K562 (cell line): ENCODE measurements around the gene BANP. TPM values are rescaled to one million over a fixed set of nuclear protein-coding genes. Genes with fewer than 3 reads are reported as not detected.

Source experiments
- ATAC-seq: fragments of 200-7000 bp; cut with Tn5 transposase; 3 replicates; pipeline ENCODE4 v1.9.1; 2020; ENCODE audit warnings: moderate library complexity
- BruUV-seq: library from RNA; stranded (reverse); fragments of 400-500 nt; replicated peaks from 2 replicates; lab custom pipeline; 2021; lab: Mats Ljungman, UMichigan
- CTCF ChIA-PET: fragments of 300-600 bp; formaldehyde crosslinking; extraction: SDS; loops from one replicate; lab custom pipeline; 2021; ENCODE audit warnings: low intra/inter-chr PET ratio; lab: Yijun Ruan, JAX
- POLR2A ChIA-PET: fragments of 300-600, 350-650 bp; sonication (Branson Sonifier 250); formaldehyde crosslinking; extraction: SDS; loops from one replicate; lab custom pipeline; 2021; ENCODE audit warnings: antibody characterized with exemption, inconsistent platforms; lab: Yijun Ruan, JAX
- DNase-seq, 4 experiments: peaks; one replicate each; pipeline versions ENCODE4 v3.0.0 to v3.0.0-alpha.2; 2011 to 2018; ENCODE audit warnings: low spot score in 3 of 4, mixed read lengths in 3 of 4; ENCODE audit errors: extremely low read depth in 1 of 4
- FAIRE-seq: peaks from 2 replicates; lab custom pipeline; 2011; peaks lifted over from hg19 to GRCh38; lab: Jason Lieb, UNC
- H2AFZ ChIP-seq: 2 replicates; pipeline ENCODE4 v1.6.0; 2011; ENCODE audit warnings: low read depth, low read length, control low read depth, inconsistent platforms
- H3K27ac ChIP-seq: fragments of 200-600 bp; 3 replicates; pipeline ENCODE4 v1.8.0; 2011; ENCODE audit warnings: low read depth, mild to moderate bottlenecking, control low read depth, inconsistent platforms, low read length, moderate library complexity, mixed read lengths; ENCODE audit errors: extremely low read depth
- H3K27me3 ChIP-seq, 2 experiments: fragments of 300-600 bp in 1 of 2; 2 replicates in 1 of 2; 3 replicates in 1 of 2; pipeline versions ENCODE4 v1.6.0 to v1.8.0; 2011; ENCODE audit warnings: inconsistent platforms in 2 of 2, low read length in 2 of 2, mild to moderate bottlenecking in 1 of 2, mixed read lengths in 1 of 2, moderate library complexity in 1 of 2; ENCODE audit not compliant: control insufficient read depth in 2 of 2, insufficient read depth in 2 of 2
- H3K36me3 ChIP-seq: fragments of 300-600 bp; 3 replicates; pipeline ENCODE4 v1.8.0; 2011; ENCODE audit warnings: mild to moderate bottlenecking, low read length, inconsistent platforms; ENCODE audit not compliant: control insufficient read depth, insufficient read depth
- H3K4me1 ChIP-seq, 2 experiments: fragments of 200-600 bp in 1 of 2; replicated peaks in 1 of 2; 2 replicates in 1 of 2; 3 replicates in 1 of 2; pipeline versions ENCODE4 v1.5.1 to v1.8.0; 2011; ENCODE audit warnings: inconsistent platforms in 2 of 2, low read length in 2 of 2, mild to moderate bottlenecking in 1 of 2, mixed read lengths in 1 of 2, moderate library complexity in 1 of 2; ENCODE audit not compliant: control insufficient read depth in 2 of 2, insufficient read depth in 2 of 2
- H3K4me2 ChIP-seq: 2 replicates; pipeline ENCODE4 v1.6.1; 2011; ENCODE audit warnings: low read length, control low read depth, inconsistent platforms, mixed read lengths; ENCODE audit not compliant: insufficient read depth
- H3K4me3 ChIP-seq: fragments of 200-600 bp; sonication (generic), shearing (Covaris generic); 2 replicates; pipeline ENCODE4 v1.5.1; 2016; ENCODE audit warnings: control low read depth, inconsistent platforms
- H3K79me2 ChIP-seq: fragments of 200-600 bp; 3 replicates; pipeline ENCODE4 v1.8.0; 2011; ENCODE audit warnings: low read length, inconsistent platforms; ENCODE audit not compliant: control insufficient read depth, insufficient read depth
- H3K9ac ChIP-seq, 2 experiments: 2 replicates each; pipeline versions ENCODE4 v1.6.0 to v1.6.1; 2011; ENCODE audit warnings: low read depth in 2 of 2, low read length in 2 of 2, control low read depth in 1 of 2, inconsistent platforms in 1 of 2, mild to moderate bottlenecking in 1 of 2, mixed read lengths in 1 of 2; ENCODE audit not compliant: insufficient read depth in 1 of 2
- H3K9me1 ChIP-seq: one replicate; pipeline ENCODE4 v1.6.0; 2011; ENCODE audit warnings: inconsistent platforms, mild to moderate bottlenecking, low read length, moderate library complexity; ENCODE audit not compliant: control insufficient read depth, insufficient read depth
- H3K9me3 ChIP-seq: replicated peaks from 2 replicates; pipeline ENCODE4 v1.5.1; 2011; ENCODE audit warnings: low read depth, low read length, inconsistent platforms; ENCODE audit not compliant: control insufficient read depth, insufficient read depth
- H4K20me1 ChIP-seq: replicated peaks from 2 replicates; pipeline ENCODE4 v1.6.1; 2011; ENCODE audit warnings: low read length, inconsistent platforms, mixed read lengths; ENCODE audit not compliant: control insufficient read depth, insufficient read depth
- ADNP ChIP-seq: fragments of 200-800 bp; sonication (Bioruptor generic); IDR thresholded peaks from 2 replicates; pipeline ENCODE4 v1.6.1; 2016; ENCODE audit warnings: missing genetic modification characterization, missing compliant biosample characterization
- CREB1 ChIP-seq, 2 experiments: sonication (generic) in 1 of 2; formaldehyde crosslinking in 1 of 2; IDR thresholded peaks; 2 replicates each; pipeline versions ENCODE4 v1.6.1 to v1.8.0; 2012 to 2022; ENCODE audit warnings: inconsistent platforms in 1 of 2, mild to moderate bottlenecking in 1 of 2, missing genetic modification reagents in 1 of 2, moderate library complexity in 1 of 2
- CXXC5 ChIP-seq: fragments of 250-450 bp; sonication (Bioruptor Pico); IDR thresholded peaks from 2 replicates; pipeline ENCODE4 v1.8.0; 2022; ENCODE audit warnings: inconsistent platforms, mild to moderate bottlenecking, moderate library complexity
- IFI16 ChIP-seq: fragments of 250-450 bp; sonication (Bioruptor Pico); IDR thresholded peaks from 2 replicates; pipeline ENCODE4 v2.1.2; 2022; ENCODE audit warnings: mild to moderate bottlenecking, inconsistent platforms
- JUN ChIP-seq, 2 experiments: sonication (generic) in 1 of 2; formaldehyde crosslinking in 1 of 2; IDR thresholded peaks; 2 replicates each; pipeline versions ENCODE4 v1.6.1 to v1.8.0; 2012 to 2022; ENCODE audit warnings: borderline replicate concordance in 2 of 2, mild to moderate bottlenecking in 2 of 2, improper control_type of control experiment in 1 of 2, low read depth in 1 of 2, low read length in 1 of 2, missing genetic modification reagents in 1 of 2
- JUND ChIP-seq, 2 experiments: IDR thresholded peaks; 2 replicates in 1 of 2; 3 replicates in 1 of 2; pipeline ENCODE4 v1.6.1; 2011; ENCODE audit warnings: borderline replicate concordance in 2 of 2, low read depth in 2 of 2, low read length in 2 of 2, improper control_type of control experiment in 1 of 2, missing biosample characterization in 1 of 2, missing genetic modification characterization in 1 of 2, missing genetic modification reagents in 1 of 2
- MAZ ChIP-seq, 2 experiments: fragments of 450-650 bp in 1 of 2; sonication (generic) in 1 of 2; formaldehyde crosslinking; IDR thresholded peaks in 1 of 2; conservative IDR thresholded peaks in 1 of 2; 2 replicates each; pipeline versions ENCODE4 v1.4.0 to v1.5.0; 2020; ENCODE audit warnings: mild to moderate bottlenecking in 1 of 2, missing genetic modification reagents in 1 of 2
- MYC ChIP-seq, 2 experiments: fragments of 250-450 bp in 1 of 2; sonication (Bioruptor Pico) in 1 of 2; IDR thresholded peaks; 2 replicates each; pipeline versions ENCODE4 v1.5.1 to v1.6.1; 2012 to 2021; ENCODE audit warnings: low read depth in 2 of 2, borderline replicate concordance in 1 of 2, improper control_type of control experiment in 1 of 2, low read length in 1 of 2, mild to moderate bottlenecking in 1 of 2, moderate library complexity in 1 of 2
- OTX1 ChIP-seq: fragments of 450-650 bp; formaldehyde crosslinking; IDR thresholded peaks from 2 replicates; pipeline ENCODE4 v1.4.0; 2022; ENCODE audit warnings: mild to moderate bottlenecking
- PHF21A ChIP-seq: fragments of 450-650 bp; IDR thresholded peaks from 2 replicates; pipeline ENCODE4 v1.6.1; 2017; ENCODE audit warnings: low read depth, borderline replicate concordance
- RFX1 ChIP-seq: fragments of 450-650 bp; IDR thresholded peaks from 2 replicates; pipeline ENCODE4 v1.6.1; 2016; ENCODE audit warnings: mild to moderate bottlenecking, moderate library complexity
- SIN3B ChIP-seq: fragments of 450-650 bp; IDR thresholded peaks from 2 replicates; pipeline ENCODE4 v1.6.1; 2017; ENCODE audit warnings: low read depth, mild to moderate bottlenecking, moderate library complexity
- TBL1XR1 ChIP-seq, 2 experiments: IDR thresholded peaks; 2 replicates each; pipeline ENCODE4 v1.6.1; 2012; ENCODE audit warnings: improper control_type of control experiment in 2 of 2, low read length in 2 of 2, mild to moderate bottlenecking in 1 of 2
- TBP ChIP-seq: optimal IDR thresholded peaks from 2 replicates; pipeline ENCODE3; 2011; ENCODE audit warnings: low read depth, low read length, improper control_type of control experiment
- ZEB2 ChIP-seq: fragments of 450-650 bp; IDR thresholded peaks from 2 replicates; pipeline ENCODE4 v1.6.1; 2016
- ZNF274 ChIP-seq: IDR thresholded peaks from 2 replicates; pipeline ENCODE4 v1.6.1; 2011; ENCODE audit warnings: low read depth, mild to moderate bottlenecking, low read length, moderate library complexity, borderline replicate concordance
- ZNF57 ChIP-seq: fragments of 450-650 bp; formaldehyde crosslinking; IDR thresholded peaks from 2 replicates; pipeline ENCODE4 v1.4.0; 2020; ENCODE audit warnings: mild to moderate bottlenecking, moderate library complexity
- WGBS: fragments of 100-300 bp; shearing (Covaris generic); methylation state at CpG from one replicate; pipeline ENCODE4 v1.1.6; 2016; ENCODE audit warnings: low coverage, mixed read lengths; ENCODE audit not compliant: insufficient coverage; ENCODE audit errors: missing lambda C conversion rate; 5-methylcytosine and 5-hydroxymethylcytosine counted together
- in situ Hi-C: fragments of 300-500 bp; cut with MboI; formaldehyde crosslinking; loops from 4 replicates; pipeline ENCODE4 v1.15.0; 2018; ENCODE audit warnings: inconsistent platforms, mixed read lengths
- intact Hi-C: fragments of 100-400 bp; cut with micrococcal nuclease; formaldehyde crosslinking; loops from 2 replicates; pipeline ENCODE4 v1.14.2; 2022
- polyA plus RNA-seq, 8 experiments: library from polyadenylated mRNA; depleted of rRNA in 4 of 8; stranded (reverse) in 5 of 8; unstranded in 3 of 8; fragments of >200 nt; fragmentation: Nextera tagmentation in 2 of 8; fragmentation: Illumina TruSeq in 1 of 8; extraction: Ambion mirVana in 2 of 8; extraction: Trizol in 1 of 8; gene quantifications; 2 replicates each; pipeline versions ENCODE4 v1.2.1 to v1.2.3, GENCODE V29; 2011 to 2014; ENCODE audit warnings: inconsistent platforms in 1 of 8, missing spikeins in 1 of 8
- total RNA-seq, 7 experiments: library from RNA; depleted of rRNA in 6 of 7; stranded (reverse); fragments of >200 nt in 6 of 7; fragmentation: Illumina TruSeq in 2 of 7; extraction: Trizol in 2 of 7; gene quantifications; 2 replicates each; pipeline versions ENCODE4 v1.2.1 to v1.2.3, GENCODE V29; 2011 to 2021; ENCODE audit warnings: low replicate concordance in 1 of 7
- TF ChIP-seq, protein P1 (sequence below), 3 experiments: IDR thresholded peaks in 2 of 3; conservative IDR thresholded peaks in 1 of 3; 2 replicates each; pipeline ENCODE4 v1.5.1; 2011 to 2012; ENCODE audit warnings: low read length in 3 of 3, mild to moderate bottlenecking in 3 of 3, control low read depth in 2 of 3, improper control_type of control experiment in 1 of 3, inconsistent platforms in 1 of 3, low read depth in 1 of 3, mixed read lengths in 1 of 3, moderate library complexity in 1 of 3; ENCODE audit not compliant: insufficient read depth in 2 of 3

BANP gene
- total and polyA plus RNA-seq, 9 of the 15 experiments (the other 6 are each of a cell fraction or from before 2014, with no cell fraction given), result 4.6 to 22.1 (median 15.6) TPM

DNA sequence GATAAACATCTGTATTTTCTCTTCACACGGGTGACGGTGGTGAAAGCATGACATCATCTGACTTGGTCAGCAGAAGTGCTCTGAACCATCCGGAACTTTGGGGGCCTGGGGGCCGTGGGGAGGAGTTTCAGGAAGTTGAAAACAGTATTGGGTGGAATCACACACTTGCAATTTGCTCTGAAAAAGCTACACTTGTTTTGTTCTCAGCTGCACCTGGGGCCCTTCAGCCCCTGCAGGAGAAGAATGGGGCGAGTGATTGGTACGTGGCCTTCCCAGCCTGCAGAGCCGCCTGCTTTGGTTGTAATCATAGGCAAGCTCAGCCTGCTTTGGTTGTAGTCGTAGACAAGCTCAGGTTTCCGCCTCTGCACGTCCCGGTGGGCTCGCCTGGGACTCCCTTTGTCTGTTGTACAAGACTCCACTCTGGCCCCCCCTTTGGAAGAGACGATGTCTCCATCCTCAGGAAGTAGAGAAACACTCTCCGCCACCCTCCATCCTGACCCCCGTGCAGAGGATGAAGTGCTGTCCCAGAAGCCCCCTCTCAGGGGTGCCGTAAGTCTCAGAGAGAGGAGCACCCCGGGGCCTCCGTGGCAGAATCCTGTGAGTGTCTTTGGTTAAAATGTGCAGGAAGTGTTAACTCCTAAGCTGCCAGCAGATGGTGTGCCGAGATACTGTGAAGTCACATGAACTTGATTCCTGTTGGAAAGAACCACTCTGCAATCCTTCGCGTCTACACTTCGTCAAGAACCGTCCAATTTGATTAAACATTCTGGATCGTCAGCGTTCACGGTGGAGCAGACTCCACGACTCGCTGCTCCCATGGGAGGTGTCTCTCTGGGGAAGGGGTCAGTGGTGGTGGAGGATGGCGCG is 5.4 kb downstream of the BANP start:
- peak overlapping the region; percentile 8 to 83 for H3K9ac ChIP-seq
- peak overlapping the region; percentile 61 for H3K4me2 ChIP-seq
- CTCF ChIA-PET, result no interaction called here
- 23% methylated on average over 28 of the region's 30 CpGs for WGBS
- H3K79me2 ChIP-seq, result peaks cover 90% of the 10 kb centered on the region
- H3K27me3 ChIP-seq, result no peaks in the 10 kb centered on the region
- no peaks in the 10 kb centered on the region; the same call in 1 of the 2 replicates for H4K20me1 ChIP-seq
- no peaks in the 10 kb centered on the region for H3K9me3 ChIP-seq
- H3K9me1 ChIP-seq, result peaks cover 5% of the 10 kb centered on the region
- intact Hi-C loops, result no loop called here
- in situ Hi-C loops, result no loop called here
- ATAC-seq (peak; percentile 68), FAIRE-seq (peak; percentile 83), DNase-seq (peak; percentile 39 to 77 (median 54))
- POLR2A ChIA-PET, result interaction anchor here (0.6 to 1.5 kb wide), 4 partner anchors 12 to 459 kb away, joined by 3 to 5 read pairs (median 4); no protein-coding TSS in a partner anchor
- peaks cover 41% of the 10 kb centered on the region; the same call in 2 of the 3 replicates for H3K36me3 ChIP-seq
- H3K4me1 ChIP-seq, result peaks cover 40 to 59% of the 10 kb centered on the region in 2 experiments
- H3K4me3 ChIP-seq, result no peak overlapping the region
- H2AFZ ChIP-seq, result peak overlapping the region; percentile 10
- BruUV-seq, result no TSS peak
- H3K27ac ChIP-seq, result peak overlapping the region; percentile 45; the same call in 2 of the 3 replicates
- no peak for TF ChIP-seq PHF21A
- no peak for TF ChIP-seq ZNF274
- no peak for TF ChIP-seq ZNF57
- TF ChIP-seq MAZ (CRISPR knock-in tag; conservative IDR thresholded peaks at IDR 0.05 in 1 of 2, IDR thresholded peaks at IDR 0.05 in 1 of 2), result peak in 1 of 2 experiments; percentile 71; a peak in 2 of 4 replicates
- TF ChIP-seq CXXC5, result peak; percentile 24; the same call in 1 of the 2 replicates
- no peak for TF ChIP-seq OTX1 (CRISPR knock-in tag)
- TF ChIP-seq ZEB2, result no peak
- TF ChIP-seq IFI16, result no peak
- no peak for TF ChIP-seq TBP
- TF ChIP-seq MYC (IDR thresholded peaks at IDR 0.05; ENCODE audit: low read depth, low read length), result 0 out of 2 replicates have a peak, but pooled peaks have one; percentile 25
- peak; percentile 33; the same call in 1 of the 2 replicates for TF ChIP-seq MYC (CRISPR knock-in tag; IDR thresholded peaks at IDR 0.05; ENCODE audit: borderline replicate concordance, low read depth)
- no peak for TF ChIP-seq SIN3B
- TF ChIP-seq ADNP, result no peak
- TF ChIP-seq, protein P1, sequence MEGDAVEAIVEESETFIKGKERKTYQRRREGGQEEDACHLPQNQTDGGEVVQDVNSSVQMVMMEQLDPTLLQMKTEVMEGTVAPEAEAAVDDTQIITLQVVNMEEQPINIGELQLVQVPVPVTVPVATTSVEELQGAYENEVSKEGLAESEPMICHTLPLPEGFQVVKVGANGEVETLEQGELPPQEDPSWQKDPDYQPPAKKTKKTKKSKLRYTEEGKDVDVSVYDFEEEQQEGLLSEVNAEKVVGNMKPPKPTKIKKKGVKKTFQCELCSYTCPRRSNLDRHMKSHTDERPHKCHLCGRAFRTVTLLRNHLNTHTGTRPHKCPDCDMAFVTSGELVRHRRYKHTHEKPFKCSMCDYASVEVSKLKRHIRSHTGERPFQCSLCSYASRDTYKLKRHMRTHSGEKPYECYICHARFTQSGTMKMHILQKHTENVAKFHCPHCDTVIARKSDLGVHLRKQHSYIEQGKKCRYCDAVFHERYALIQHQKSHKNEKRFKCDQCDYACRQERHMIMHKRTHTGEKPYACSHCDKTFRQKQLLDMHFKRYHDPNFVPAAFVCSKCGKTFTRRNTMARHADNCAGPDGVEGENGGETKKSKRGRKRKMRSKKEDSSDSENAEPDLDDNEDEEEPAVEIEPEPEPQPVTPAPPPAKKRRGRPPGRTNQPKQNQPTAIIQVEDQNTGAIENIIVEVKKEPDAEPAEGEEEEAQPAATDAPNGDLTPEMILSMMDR (IDR thresholded peaks at IDR 0.05 in 2 of 3, conservative IDR thresholded peaks at IDR 0.05 in 1 of 3; ENCODE audit: insufficient read depth in 2 of 3, low read depth in 1 of 3, low read length in 3 of 3), result peak; percentile 40 to 56 (median 42); a peak in 4 of 6 replicates
- TF ChIP-seq CREB1 (IDR thresholded peaks at IDR 0.05), result peak; percentile 86
- peak; percentile 79 for TF ChIP-seq CREB1 (CRISPR knock-in tag; IDR thresholded peaks at IDR 0.05)
- peak; percentile 85 for TF ChIP-seq JUN (IDR thresholded peaks at IDR 0.05; ENCODE audit: borderline replicate concordance, low read depth, low read length)
- TF ChIP-seq JUN (CRISPR knock-in tag; IDR thresholded peaks at IDR 0.05; ENCODE audit: borderline replicate concordance), result no peak
- TF ChIP-seq JUND (IDR thresholded peaks at IDR 0.05; ENCODE audit: borderline replicate concordance, low read depth, low read length), result peak; percentile 93
- peak; percentile 95 for TF ChIP-seq JUND (tag; IDR thresholded peaks at IDR 0.05; ENCODE audit: borderline replicate concordance, low read depth, low read length)
- TF ChIP-seq TBL1XR1 (IDR thresholded peaks at IDR 0.05; ENCODE audit: low read length in 2 of 2), result 0 out of 4 replicates have a peak, but pooled peaks of 1 of the 2 experiments have one; percentile 31
- no peak for TF ChIP-seq RFX1
